Stimulated activated CD8-positive, alpha-beta memory T cell treated with anti-CD3 and anti-CD28 coated beads, Interleukin-4, amount 100 ng/mL, for 4 hours (primary cell): ENCODE measurements around the gene FEV.

Experiments
- DNase-seq, 2 donors: peaks; one replicate each; pipeline ENCODE4 v3.0.0-alpha.2; 2020; ENCODE audit warnings: low read depth in 2 of 2, low spot score in 1 of 2

Gene FEV

GRCh38 chr2:218993345-218994315 is 8.6 kb upstream of the FEV start, which contains the start of gene CRYBA2:
Gene CRYBA2 (minus strand): TSS chr2:218993422. CDS start chr2:218993176, 246 bp downstream.
- no peak for DNase-seq

GRCh38 chr2:218992703-218993344 is 7.8 kb upstream of the FEV start:
- no peak for DNase-seq

DNA sequence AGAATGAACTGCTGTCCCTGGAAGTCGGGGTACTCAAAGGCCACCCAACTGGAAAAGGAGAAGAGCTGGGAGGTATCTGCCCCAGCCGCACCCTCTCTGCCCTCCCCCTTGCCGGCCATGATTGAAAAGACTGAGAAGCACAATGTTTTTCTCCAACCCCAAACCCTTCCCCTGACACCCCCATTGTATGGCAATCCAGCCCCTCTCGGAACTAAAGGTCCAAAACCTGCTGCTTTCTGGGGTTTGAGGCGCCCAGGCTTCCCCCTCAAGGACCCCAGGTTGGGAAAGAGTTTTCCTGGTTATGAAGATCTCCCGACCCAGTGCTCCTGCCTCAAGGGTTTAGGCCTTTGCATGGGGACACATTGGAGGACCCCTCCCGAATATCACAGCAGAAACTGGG is 7.2 kb upstream of the FEV start:
- no peak for DNase-seq

DNA sequence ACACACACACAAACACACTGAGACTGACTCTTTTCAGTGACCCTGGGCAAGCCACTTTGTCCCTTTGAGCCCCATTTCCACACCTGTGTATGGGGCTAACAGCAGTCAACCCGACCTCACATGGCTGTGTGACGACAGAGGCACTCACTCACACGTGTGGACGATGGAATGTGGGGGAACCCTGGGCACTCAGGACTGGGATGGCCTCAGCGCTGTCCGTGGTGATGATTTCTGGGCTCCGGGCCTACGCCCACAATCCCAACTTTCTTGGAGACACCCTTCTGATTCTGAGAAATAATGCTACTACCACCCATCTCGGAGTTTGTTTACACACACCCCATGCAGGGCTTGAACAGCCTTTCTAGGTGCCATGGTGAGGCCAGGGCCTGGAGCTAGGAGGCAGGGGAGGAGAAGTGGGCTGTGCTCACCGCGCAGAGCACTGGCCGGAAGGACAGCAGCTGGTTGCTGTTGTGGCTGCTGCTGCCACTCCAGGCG is 6.7 kb upstream of the FEV start:
- DNase-seq, result no peak

DNA sequence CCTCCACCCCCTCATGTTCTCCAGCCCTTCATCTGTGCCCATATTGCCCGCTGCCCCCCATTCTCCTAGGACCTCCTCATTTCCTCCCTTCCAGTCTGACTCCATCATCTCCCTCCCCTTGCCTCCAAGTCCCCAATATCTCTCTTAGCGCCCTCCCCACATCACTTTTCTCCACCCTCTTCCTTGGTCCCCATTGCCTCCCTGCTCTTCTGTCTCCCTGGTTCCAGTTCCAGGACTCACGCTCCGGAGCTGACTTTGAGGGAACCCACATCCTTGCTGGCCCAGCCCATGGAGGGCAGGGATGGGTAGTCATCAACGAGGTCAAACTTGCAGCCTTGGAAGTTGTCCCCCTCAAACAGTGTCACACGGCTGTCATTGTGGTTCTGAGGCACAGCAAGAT is 5.6 kb upstream of the FEV start:
- DNase-seq, result no peak

- DNase-seq, result no peak
Observed at GRCh38 chr2:218990052-218990451, 5.1 kb upstream of the FEV start.

DNA sequence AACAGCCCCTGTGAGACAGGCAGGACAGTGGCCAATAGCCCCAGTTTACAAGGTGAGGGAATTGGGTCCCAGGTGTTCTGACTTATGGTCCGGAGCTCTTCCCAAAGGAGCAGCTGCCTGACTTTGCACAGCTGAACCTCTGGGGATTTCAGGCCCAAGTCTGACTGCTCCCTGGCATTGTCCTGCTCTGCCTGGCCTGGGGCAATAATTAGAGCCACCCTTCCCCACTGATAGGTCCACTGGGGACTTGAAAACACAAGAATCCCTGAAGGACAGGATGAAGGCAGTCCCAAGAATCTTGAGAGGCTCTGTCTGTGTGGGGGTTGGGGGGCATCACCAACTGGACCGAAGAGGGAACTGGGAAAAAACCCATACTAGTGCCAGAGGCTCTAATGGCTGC is 3.7 kb upstream of the FEV start:
- DNase-seq, result no peak

DNA sequence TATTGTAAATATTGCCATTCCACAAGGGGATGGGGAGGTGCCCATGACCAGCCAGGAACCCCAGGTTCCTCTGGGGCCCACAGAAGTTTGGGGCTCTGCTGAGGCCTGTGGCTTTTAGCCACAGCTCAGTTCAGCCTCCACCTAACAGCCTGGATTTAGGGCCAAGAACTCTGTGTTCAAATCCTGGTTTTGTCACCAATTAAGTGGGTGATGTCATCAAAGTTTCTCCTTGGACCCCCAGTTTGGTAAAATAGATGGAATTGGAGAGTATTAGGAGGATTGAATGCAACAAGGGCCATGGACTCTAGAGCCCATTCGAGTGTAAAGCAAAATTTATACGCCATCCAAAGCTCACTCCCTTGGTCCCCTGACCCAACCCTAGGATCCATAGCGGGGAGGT is 3.2 kb upstream of the FEV start:
- DNase-seq, result no peak

- DNase-seq, result no peak
Observed at GRCh38 chr2:218986148-218986761, 1.3 kb upstream of the FEV start.

- DNase-seq, result no peak
Observed at GRCh38 chr2:218985325-218986091, 524 bp upstream of the FEV start.

- no peak for DNase-seq
Observed at GRCh38 chr2:218984239-218985020, 554 bp downstream of the FEV start.

DNA sequence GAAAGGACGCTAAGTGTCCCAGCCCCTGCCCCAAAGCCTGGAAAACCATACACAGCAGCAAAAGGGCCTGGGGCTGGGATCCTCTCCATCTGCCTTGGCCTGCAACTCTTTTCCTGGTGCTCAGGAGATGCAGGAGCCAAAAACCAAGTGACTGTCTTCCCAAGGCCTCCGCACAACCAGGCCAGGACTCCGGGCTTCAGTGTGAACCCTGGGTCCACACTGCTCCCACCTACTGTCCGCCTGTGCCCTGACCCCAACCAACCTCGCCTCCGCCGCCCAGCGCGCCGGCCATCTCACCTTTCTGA is 1.1 kb downstream of the FEV start:
- DNase-seq, result no peak

DNA sequence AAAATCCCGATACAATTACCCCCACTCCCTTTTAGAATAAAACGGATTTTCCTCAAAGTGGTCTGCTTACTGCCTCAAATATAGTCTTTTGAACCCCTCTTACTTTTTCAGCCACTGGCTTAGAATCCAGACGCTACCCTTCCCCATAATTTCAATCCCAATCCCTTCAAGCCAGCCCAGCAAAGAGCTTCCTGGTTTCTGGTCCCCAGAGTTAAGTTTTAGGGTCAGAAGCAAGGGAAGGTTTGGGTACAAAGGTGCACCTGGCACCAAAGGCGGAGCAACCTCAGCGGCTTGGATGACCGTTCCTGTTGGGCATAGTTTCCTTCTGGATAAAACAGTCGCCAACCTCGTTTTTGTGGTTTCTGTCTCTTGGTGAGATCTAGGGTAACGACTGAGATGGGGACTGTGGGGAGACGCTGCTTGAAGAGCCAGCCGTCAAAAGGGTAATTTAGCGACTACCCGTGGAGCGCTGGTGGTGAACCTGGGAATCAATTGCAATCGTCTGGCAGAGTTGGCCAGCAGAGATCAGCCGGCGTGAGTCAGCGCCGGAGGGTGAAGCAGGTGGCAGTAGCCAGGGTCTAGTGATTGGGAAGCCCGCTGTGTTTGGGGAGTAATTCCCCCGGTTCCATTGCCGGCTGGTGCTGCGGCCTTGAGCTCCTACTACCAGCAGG is 1.6 kb downstream of the FEV start:
- DNase-seq, result no peak

DNA sequence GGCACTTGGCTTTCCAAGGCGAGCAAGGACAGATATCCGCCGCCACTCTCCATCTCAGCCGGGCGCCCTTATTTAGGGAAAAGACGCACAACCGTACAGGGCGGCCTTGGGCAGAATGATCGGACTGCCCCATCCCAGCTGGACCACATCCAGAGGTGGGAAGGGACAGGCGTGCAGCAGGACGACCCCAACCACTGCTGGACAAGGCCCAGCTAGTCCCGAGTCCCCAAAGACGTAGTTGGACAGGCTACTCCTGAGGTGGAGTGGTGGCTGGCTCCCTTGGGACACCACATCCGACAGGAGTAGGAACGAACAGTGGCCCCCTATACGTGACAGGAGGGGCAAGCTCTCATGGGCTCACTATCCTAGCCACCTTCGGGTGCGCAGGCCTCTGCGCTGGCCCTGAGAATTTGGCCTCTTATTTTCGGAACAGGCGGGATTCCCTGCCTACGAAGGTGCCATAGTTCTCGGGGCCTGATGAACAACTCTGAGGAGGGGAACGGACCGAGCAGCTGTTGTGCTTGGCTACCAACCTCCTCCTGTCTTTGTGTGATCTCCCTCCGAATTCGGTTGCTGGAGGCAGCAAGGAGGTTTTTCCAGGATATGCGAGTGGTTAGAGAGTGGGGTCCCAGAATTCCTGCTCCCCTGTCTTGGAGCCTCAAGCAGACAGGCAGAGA is 2.3 kb downstream of the FEV start:
- no peak for DNase-seq

GRCh38 chr2:218981881-218982585 is 3.0 kb downstream of the FEV start:
- DNase-seq, result no peak

- DNase-seq, result no peak
Observed at GRCh38 chr2:218981390-218981880, 3.5 kb downstream of the FEV start.

DNA sequence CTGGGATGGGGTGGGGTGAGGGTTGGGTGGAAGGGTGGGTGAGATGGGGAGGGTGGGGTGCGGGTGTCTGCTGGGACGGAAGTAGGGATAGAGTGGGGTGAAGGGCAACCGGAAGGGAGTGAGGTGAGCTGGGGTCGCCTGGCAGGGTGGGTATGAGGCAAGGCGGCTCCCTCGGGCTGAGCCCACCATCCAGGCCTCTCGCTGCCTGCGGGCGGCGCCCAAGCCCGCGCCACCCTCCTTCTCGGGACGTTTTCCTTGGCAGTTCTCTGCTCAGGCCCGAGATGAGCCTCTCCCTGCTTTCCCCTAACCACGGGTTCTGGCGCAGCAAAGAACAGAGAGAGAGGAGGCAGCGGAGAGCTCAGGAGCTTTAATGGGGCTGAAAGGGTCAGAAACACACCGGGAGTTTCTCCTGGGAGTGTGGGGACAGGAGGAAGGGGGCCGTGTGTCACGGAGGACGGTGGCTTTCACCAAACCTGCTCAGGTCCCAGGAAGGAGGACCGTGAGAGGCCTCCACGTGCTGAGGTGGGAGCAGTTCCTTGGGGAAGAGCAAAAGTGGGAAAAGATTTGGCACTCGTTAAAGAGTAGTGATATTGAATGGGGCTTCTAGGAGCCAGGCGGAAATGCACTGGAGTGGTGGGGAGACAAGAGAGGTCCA is 4.1 kb downstream of the FEV start:
- no peak for DNase-seq
